ENCODE results near the gene FFAR3. TPM values are rescaled to one million over a fixed set of nuclear protein-coding genes. Genes with fewer than 3 reads are reported as not detected.
"Not testable (repeated sequence)": the region's sequence is repeated elsewhere in the genome, so short reads cannot be mapped to it uniquely, and the experiment has no call there.

Gene FFAR3
- total RNA-seq, 1 donor from 2014 or later, result not detected

GRCh38 chr19:35351411-35352176, 6.7 kb upstream of the FFAR3 start:
- DNase-seq, result no peak

- DNase-seq, result no peak
Measured at GRCh38 chr19:35352177-35352447, 6.1 kb upstream of the FFAR3 start.

GRCh38 chr19:35352448-35353304, 5.6 kb upstream of the FFAR3 start:
- peak; percentile 83 for DNase-seq

GRCh38 chr19:35353635-35354034, 4.6 kb upstream of the FFAR3 start:
- DNase-seq, result no peak

- DNase-seq, result no peak
Measured at GRCh38 chr19:35354898-35355297, 3.4 kb upstream of the FFAR3 start.

- DNase-seq, result no peak
Measured at GRCh38 chr19:35355791-35356460, 2.3 kb upstream of the FFAR3 start.

- not testable (repeated sequence) for DNase-seq
Measured at GRCh38 chr19:35358834-35359233, 574 bp downstream of the FFAR3 start.

GRCh38 chr19:35359395-35359794, 1.1 kb downstream of the FFAR3 start:
- DNase-seq, result not testable (repeated sequence)

GRCh38 chr19:35360081-35360480, 1.8 kb downstream of the FFAR3 start:
- not testable (repeated sequence) for DNase-seq

- no peak for DNase-seq
Measured at GRCh38 chr19:35360880-35361420, 2.7 kb downstream of the FFAR3 start.

GRCh38 chr19:35362261-35363000, 4.2 kb downstream of the FFAR3 start:
- DNase-seq, result no peak

GRCh38 chr19:35363001-35363590, 4.8 kb downstream of the FFAR3 start:
- DNase-seq, result no peak

GRCh38 chr19:35363711-35364425, 5.6 kb downstream of the FFAR3 start:
- DNase-seq, result no peak

- DNase-seq, result no peak
Measured at GRCh38 chr19:35365303-35365702, 7.0 kb downstream of the FFAR3 start.

- no peak for DNase-seq
Measured at GRCh38 chr19:35368378-35368777, 10.1 kb downstream of the FFAR3 start.

- DNase-seq, result no peak
Measured at GRCh38 chr19:35369522-35369921, 11.3 kb downstream of the FFAR3 start.

- no peak for DNase-seq
Measured at GRCh38 chr19:35370722-35371121, 12.5 kb downstream of the FFAR3 start, which contains the start of gene GPR42. Gene GPR42 (plus strand): TSS chr19:35371068. CDS start chr19:35371360, 292 bp downstream.

- no peak for DNase-seq
Measured at GRCh38 chr19:35373492-35373891, 15.2 kb downstream of the FFAR3 start.

GRCh38 chr19:35374031-35374430, 15.8 kb downstream of the FFAR3 start:
- DNase-seq, result not testable (repeated sequence)

GRCh38 chr19:35375505-35376307, 17.4 kb downstream of the FFAR3 start:
- DNase-seq, result no peak
